Loucy (cell line): Measurements from ENCODE around the gene INO80D.
A peak's percentile ranks its signal among the peaks of the same experiment; 100 is the strongest.

Source experiments
- H2AFZ ChIP-seq: fragments of 200-600 bp; sonication (generic); 2 replicates; pipeline ENCODE4 v1.6.0; 2016; ENCODE audit warnings: antibody characterized with exemption, mild to moderate bottlenecking, low read length, moderate library complexity
- H3F3A ChIP-seq: fragments of 200-600 bp; 2 replicates; pipeline ENCODE4 v1.6.0; 2016; ENCODE audit warnings: antibody characterized with exemption, low read depth, mild to moderate bottlenecking
- H3K27me3 ChIP-seq: fragments of 200-600 bp; sonication (generic); 2 replicates; pipeline ENCODE4 v1.6.1; 2014; ENCODE audit warnings: low read length, mild to moderate bottlenecking; ENCODE audit not compliant: insufficient read depth, poor library complexity, severe bottlenecking
- H3K36me3 ChIP-seq: fragments of 200-600 bp; sonication (generic); 2 replicates; pipeline ENCODE4 v1.6.1; 2016; ENCODE audit warnings: low read length; ENCODE audit not compliant: insufficient read depth
- H3K4me1 ChIP-seq: fragments of 200-600 bp; sonication (generic); 2 replicates; pipeline ENCODE4 v1.5.1; 2014; ENCODE audit warnings: low read length, mild to moderate bottlenecking; ENCODE audit not compliant: insufficient read depth, poor library complexity, severe bottlenecking
- H3K4me2 ChIP-seq: fragments of 200-600 bp; sonication (generic); 2 replicates; pipeline ENCODE4 v1.6.0; 2014; ENCODE audit warnings: antibody characterized with exemption, low read length, low read depth, mild to moderate bottlenecking; ENCODE audit not compliant: poor library complexity, severe bottlenecking
- H3K4me3 ChIP-seq: fragments of 200-600 bp; sonication (generic); 2 replicates; pipeline ENCODE4 v1.5.1; 2014; ENCODE audit warnings: low read length, mild to moderate bottlenecking, mixed read lengths; ENCODE audit not compliant: poor library complexity, severe bottlenecking
- H3K79me2 ChIP-seq: fragments of 200-600 bp; sonication (generic); 2 replicates; pipeline ENCODE4 v1.6.1; 2014; ENCODE audit warnings: low read length; ENCODE audit not compliant: insufficient read depth
- H3K9ac ChIP-seq: fragments of 200-600 bp; sonication (generic); 2 replicates; pipeline ENCODE4 v1.6.0; 2014; ENCODE audit warnings: mild to moderate bottlenecking, low read depth, low read length, moderate library complexity; ENCODE audit not compliant: poor library complexity, severe bottlenecking
- H3K9me2 ChIP-seq: fragments of 200-600 bp; sonication (generic); replicated peaks from 2 replicates; pipeline ENCODE4 v1.6.1; 2016; ENCODE audit warnings: low read depth, low read length, mixed read lengths
- H3K9me3 ChIP-seq: fragments of 200-600 bp; sonication (generic); 2 replicates; pipeline ENCODE4 v1.6.1; 2014; ENCODE audit warnings: mild to moderate bottlenecking, antibody characterized with exemption, low read length, low read depth; ENCODE audit not compliant: insufficient read depth
- H4K20me1 ChIP-seq: fragments of 200-600 bp; sonication (generic); 2 replicates; pipeline ENCODE4 v1.6.0; 2014; ENCODE audit warnings: antibody characterized with exemption, low read length, mild to moderate bottlenecking; ENCODE audit not compliant: insufficient read depth, poor library complexity, severe bottlenecking
- EZH2phosphoT487 ChIP-seq: fragments of 200-600 bp; IDR thresholded peaks from 2 replicates; pipeline ENCODE4 v1.6.1; 2018; ENCODE audit warnings: antibody characterized with exemption, mild to moderate bottlenecking, moderate library complexity, borderline replicate concordance
- TF ChIP-seq, protein P1 (sequence below): fragments of 200-600 bp; sonication (generic); conservative IDR thresholded peaks from 2 replicates; pipeline ENCODE4 v1.5.1; 2014; ENCODE audit warnings: mild to moderate bottlenecking, antibody characterized with exemption, low read length

The INO80D gene

DNA sequence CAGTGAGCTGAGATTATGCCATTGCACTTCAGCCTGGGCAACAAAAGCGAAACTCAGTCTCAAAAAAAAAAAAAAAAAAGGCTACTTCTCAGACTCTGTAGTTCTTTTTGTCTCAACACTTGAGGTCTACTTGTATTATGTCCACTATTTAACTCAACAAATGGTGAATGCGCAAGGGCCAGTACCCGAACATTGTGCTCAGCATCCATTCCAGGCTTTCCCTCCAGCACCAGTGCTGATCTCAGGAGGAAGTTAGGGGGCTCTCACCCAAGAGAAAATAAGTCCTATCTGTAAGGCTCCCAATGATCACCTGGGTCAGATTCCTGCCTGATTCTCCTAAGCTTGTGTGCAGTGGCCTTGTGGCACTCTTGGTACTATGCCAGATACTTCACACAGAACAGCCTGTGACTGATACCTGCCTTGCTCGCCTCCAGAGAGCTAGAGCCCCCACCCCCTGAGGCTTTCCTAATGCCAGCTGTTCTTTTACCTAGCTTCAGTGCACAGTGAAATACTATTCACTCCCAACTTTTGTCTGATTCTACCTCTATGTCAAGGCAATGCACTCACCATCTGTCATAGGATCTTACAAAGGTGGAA, 74.9 kb downstream of the INO80D start:
- Histone ChIP-seq H3F3A (no peaks in the 10 kb centered on the region), H3K9me2 (no peaks in the 10 kb centered on the region), H3K27me3 (no peaks in the 10 kb centered on the region), H3K4me1 (no peaks in the 10 kb centered on the region), H3K9ac (no peak overlapping the region), H3K4me3 (no peak overlapping the region), H3K36me3 (peaks cover 78% of the 10 kb centered on the region), H4K20me1 (no peaks in the 10 kb centered on the region), H3K4me2 (no peak overlapping the region), H3K9me3 (peaks cover 2% of the 10 kb centered on the region; the same call in 1 of the 2 replicates), H2AFZ (no peak overlapping the region), H3K79me2 (no peaks in the 10 kb centered on the region)
- TF ChIP-seq EZH2phosphoT487 = no peak

DNA sequence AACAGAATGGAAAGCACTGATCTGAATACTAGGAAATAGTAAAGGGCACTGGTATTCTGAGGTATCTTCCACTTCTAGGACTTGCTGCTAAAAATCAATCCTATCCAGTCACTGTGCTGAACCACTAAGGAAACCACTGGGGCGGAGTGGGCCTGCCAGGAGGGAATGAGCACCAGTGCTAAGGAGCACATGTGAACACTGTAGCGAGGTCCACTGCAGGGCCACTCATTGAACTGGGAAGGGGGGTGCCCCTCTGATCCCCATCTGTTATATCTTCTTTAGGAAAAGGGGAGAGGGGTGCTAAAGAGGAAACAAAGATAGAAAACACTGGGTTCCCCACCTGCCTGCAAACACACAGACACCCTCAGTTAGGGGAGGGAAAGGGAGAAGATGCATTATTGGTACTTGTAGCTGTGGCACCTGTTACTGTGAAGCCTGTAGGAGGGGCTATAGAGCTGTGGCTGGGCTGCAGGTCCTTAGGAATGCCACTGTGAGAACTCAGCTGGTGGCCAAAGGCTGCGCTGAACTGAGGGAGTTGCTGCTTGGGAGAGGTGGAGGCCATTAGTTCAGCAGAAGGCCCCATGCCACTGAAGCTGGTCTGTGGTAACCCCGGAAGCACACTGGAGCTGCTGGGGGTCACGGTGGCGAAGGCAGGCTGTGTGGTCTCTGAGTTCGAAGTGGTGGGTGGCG, 81.8 kb downstream of the INO80D start:
- TF ChIP-seq, protein P1, sequence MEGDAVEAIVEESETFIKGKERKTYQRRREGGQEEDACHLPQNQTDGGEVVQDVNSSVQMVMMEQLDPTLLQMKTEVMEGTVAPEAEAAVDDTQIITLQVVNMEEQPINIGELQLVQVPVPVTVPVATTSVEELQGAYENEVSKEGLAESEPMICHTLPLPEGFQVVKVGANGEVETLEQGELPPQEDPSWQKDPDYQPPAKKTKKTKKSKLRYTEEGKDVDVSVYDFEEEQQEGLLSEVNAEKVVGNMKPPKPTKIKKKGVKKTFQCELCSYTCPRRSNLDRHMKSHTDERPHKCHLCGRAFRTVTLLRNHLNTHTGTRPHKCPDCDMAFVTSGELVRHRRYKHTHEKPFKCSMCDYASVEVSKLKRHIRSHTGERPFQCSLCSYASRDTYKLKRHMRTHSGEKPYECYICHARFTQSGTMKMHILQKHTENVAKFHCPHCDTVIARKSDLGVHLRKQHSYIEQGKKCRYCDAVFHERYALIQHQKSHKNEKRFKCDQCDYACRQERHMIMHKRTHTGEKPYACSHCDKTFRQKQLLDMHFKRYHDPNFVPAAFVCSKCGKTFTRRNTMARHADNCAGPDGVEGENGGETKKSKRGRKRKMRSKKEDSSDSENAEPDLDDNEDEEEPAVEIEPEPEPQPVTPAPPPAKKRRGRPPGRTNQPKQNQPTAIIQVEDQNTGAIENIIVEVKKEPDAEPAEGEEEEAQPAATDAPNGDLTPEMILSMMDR = peak; percentile 65
- TF ChIP-seq EZH2phosphoT487 = no peak
- Histone ChIP-seq H3K9ac (no peak overlapping the region), H3K4me1 (no peaks in the 10 kb centered on the region), H3K4me3 (no peak overlapping the region), H3K36me3 (peaks cover 84% of the 10 kb centered on the region), H3K79me2 (no peaks in the 10 kb centered on the region), H3K27me3 (no peaks in the 10 kb centered on the region), H3K9me2 (no peaks in the 10 kb centered on the region), H3K9me3 (no peaks in the 10 kb centered on the region), H2AFZ (no peak overlapping the region), H3K4me2 (no peak overlapping the region), H4K20me1 (no peaks in the 10 kb centered on the region), H3F3A (no peaks in the 10 kb centered on the region)

DNA sequence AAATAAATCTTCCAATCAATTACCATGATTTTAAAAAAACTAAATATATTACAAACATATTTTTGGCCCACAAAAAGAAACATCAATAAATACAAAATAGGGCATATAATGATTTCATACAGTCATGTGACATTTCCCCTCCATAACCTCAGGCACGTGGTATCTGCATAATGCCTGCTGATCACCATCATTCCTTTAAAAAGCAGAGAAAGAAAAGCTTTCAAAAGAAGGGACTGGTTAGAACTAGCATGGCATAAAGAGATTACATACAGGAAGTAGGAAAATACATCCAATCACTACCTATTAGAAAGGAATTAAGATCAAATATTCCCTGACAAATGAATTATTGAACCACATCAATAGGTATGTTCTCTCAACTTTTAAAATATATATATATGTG, 83.5 kb downstream of the INO80D start:
- Histone ChIP-seq H3K79me2 (no peaks in the 10 kb centered on the region), H3K27me3 (no peaks in the 10 kb centered on the region), H3F3A (no peaks in the 10 kb centered on the region), H3K9ac (no peak overlapping the region), H3K9me2 (no peaks in the 10 kb centered on the region), H3K9me3 (no peaks in the 10 kb centered on the region), H3K4me3 (no peak overlapping the region), H2AFZ (no peak overlapping the region), H4K20me1 (peaks cover 5% of the 10 kb centered on the region), H3K4me2 (no peak overlapping the region), H3K36me3 (peaks cover 82% of the 10 kb centered on the region), H3K4me1 (no peaks in the 10 kb centered on the region)
- TF ChIP-seq EZH2phosphoT487 = no peak
- TF ChIP-seq, protein P1 = no peak

DNA sequence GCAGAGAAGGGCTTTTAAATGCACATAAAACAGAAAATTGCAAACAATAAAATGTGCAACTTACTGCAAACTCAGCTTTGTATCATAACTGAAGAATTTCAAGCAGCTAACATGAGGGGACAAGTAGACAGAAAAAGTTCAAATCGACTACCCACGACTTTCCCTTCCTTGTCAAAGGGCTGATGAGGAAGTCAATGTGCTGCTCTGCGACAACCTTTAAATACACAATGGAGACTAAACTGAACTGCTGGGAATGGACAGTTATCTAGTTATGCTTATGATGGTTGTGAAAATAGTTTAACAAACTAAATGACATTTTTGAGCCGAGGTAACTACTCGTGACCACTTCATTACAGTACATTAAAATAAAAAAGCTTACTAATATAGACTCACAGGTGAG, 84.1 kb downstream of the INO80D start:
- no peak for TF ChIP-seq EZH2phosphoT487
- TF ChIP-seq, protein P1 = no peak
- no peak overlapping the region for H3K4me3 ChIP-seq
- peaks cover 78% of the 10 kb centered on the region for H3K36me3 ChIP-seq
- H3F3A ChIP-seq = no peaks in the 10 kb centered on the region
- no peaks in the 10 kb centered on the region for H3K4me1 ChIP-seq
- H3K9me2 ChIP-seq = no peaks in the 10 kb centered on the region
- H2AFZ ChIP-seq = no peak overlapping the region
- H3K9me3 ChIP-seq = no peaks in the 10 kb centered on the region
- no peak overlapping the region for H3K9ac ChIP-seq
- H4K20me1 ChIP-seq = peaks cover 5% of the 10 kb centered on the region
- no peaks in the 10 kb centered on the region for H3K27me3 ChIP-seq
- no peaks in the 10 kb centered on the region for H3K79me2 ChIP-seq
- no peak overlapping the region for H3K4me2 ChIP-seq
